NOMO-1 treated with DMSO at 0.1 percent for 48 hours (cell line): Measurements from ENCODE around the gene RGS19.

Experiments
- DNase-seq: peaks from one replicate; lab custom pipeline; 2025; ENCODE audit not compliant: unreplicated experiment; lab: John Stamatoyannopoulos, UW

RGS19 gene

DNA sequence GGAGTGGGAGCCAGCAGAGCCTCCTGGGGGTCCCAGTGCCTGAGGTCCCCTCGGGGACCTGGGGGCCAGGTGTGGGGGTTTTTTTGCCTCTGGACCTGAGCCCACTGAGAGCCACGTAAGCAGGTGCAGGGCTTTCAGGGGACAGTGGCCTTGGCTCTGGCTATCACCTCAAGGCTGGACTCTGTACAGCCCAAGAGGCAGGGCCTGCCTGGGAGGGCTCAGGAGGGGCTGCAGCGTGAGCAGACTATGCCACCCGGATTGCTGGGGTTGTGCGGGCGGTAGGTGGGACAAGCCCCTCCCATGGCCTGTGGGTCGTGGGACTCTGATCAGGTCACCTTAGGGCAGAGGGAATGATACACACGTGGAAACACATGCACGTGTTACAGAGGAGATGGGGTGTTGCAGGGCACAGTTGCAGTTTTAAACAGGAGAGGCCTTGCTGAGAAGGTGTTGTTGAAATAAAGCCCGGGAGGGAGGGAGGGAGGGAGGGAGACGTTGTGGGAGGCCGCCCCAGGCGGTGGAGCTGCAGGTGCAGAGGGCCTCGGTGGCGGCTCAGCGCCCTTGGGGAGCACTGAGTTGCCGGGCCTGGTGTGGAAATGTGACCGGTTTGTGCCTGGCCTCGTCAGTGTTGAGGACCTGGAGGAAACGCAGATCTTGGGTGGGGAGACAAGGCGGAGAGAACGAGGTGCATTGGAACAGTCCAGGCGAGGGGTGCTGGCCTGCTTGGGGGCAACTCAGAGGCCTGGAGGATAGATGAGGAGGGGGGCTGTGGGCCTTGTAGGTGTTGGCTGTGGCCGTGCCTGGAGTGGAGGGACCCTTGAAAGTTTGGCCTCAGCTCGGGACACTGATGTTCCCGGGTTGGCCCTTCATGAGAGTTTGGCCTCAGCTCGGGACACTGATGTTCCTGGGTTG, 14.0 kb downstream of the RGS19 start:
- no peak for DNase-seq

DNA sequence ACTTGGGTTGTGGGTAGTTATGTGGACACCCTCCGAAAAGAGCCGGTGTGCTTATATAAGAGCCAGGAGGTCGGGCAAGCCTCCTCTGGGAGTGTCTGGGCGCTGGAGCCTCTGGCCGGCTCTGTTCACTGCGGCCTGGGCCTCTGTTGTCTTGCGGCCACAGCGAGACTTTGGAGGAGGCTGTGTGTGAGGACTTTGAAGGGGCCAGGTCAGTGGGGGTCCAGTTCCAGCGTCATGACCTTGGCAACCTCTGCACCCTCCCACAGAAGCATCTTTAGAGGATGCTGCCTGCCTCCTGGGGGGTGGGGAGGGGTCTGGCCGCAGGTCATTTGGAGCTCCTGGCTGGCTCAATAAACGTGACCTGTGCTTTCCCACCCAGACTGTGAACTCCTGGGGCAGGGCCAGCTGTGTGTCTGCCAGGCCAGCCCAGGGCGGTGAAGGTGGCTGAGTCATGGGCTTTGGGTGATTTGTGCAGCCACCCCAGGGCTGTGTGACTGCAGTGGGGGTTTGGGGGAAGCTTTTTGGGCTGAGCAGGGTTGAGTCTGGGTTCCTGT, 15.1 kb downstream of the RGS19 start:
- DNase-seq = no peak

DNA sequence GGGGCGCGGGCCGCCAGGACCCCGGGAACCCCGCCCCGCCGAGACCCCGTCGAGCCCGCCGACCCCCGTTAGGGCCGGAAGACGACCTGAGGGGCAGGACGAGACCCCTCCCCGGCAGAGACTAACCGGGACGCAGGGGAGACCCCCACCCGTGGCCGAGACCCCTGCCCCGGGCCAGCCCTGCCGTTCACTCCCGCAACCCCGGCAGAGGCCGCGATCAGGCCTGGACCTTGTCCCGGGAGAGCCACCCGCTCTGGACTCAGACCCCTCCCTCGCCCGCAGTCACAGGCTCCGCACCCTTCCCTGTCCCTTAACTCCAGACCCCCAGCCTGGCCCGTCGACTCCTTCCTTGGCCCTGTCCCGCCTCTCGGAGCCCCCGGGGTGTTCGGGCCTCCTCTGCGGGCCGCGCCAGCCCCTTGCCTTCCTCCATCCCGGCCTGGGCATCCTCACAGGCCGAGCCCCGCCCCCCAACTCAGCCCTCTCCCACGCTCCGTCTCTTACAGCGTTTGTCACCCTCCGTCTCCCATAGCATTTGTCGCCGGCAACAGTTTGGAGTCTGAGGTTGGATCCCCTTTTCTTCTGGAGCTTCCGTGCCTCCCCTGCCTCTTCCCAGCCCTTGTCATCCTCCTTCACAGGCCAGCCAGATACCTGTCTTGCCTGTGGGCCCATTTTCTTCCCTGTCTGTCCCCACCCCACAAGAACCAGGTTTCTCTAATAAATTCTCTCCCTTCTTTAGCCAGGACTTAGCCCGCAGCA, 15.8 kb downstream of the RGS19 start:
- no peak for DNase-seq

DNA sequence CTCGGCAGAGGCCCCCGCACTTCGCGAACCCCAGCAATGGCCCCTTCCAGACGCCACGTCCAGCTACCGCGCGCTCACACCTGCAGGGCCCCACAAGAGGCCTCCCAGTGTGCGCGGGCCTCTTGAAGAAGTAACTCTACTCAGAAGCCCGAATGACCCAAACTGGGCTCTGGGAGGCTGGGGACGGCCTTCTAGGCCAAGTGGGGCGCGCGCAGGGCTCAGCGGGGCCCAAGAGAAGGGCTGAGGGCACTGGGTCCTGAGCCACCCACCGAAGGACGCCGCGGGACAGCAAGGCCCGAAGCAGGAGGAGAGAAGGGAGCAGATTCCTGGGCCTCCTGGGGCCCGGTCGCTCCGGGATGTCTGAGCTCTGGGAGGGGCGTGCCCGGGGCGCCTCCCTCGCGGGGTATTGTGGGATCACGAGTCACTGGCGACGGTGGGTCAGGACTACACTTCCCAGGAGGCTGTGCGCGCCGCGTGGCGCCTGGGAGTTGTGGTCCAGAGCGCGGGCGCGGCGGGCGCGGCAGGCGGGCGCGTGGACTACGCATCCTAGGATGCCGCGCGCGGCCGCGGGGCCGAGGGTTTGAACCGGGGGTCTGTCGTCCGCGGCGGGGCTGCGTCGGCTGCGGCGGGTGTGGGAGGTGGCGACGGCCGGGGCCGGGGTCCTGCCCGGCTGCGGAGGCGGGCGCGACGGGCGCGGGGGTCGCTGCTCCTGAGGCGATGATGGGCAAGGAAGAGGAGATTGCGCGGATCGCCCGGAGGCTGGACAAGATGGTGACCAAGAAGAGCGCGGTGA, 16.5 kb downstream of the RGS19 start, which contains the start of gene TCEA2:
Gene TCEA2, plus strand, starts transcription at position 603 of the 793 bp plus-strand sequence. Its CDS starts 115 bp downstream, at position 718.
- DNase-seq = peak; percentile 95

DNA sequence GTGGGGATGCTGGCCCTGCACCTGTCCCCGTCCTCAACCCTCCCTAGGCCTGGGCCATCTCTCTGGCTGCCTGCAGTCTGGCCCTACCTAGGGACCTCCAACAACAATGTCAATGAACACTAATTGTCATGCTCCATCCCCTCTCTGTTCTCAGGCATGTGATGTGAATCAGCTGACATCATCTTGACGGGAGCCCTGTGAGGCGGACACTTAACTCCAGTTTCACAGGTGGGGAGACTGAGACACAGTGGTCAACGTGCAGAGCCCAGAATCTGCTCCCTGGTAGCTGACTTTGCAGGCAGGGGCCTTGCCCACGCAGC, 17.1 kb downstream of the RGS19 start:
- no peak for DNase-seq

DNA sequence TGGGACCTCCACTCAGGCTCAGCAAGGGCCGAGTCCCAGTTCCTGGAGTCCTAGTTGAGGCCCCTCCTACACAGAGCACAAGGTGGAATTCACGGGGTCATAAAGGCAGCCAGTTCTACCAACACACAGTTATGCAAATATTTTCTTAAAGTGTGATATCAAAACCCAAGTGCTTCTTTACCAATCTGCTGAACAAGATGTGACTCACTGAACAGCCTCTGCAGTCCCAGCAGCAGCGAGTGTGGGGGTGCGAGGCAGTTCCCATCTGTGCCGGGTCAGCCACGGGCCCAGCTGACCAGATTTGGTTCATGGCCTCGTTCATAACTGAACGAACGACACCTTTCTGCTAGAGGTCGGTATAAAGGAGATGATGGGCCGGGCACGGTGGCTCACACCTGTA, 20.8 kb downstream of the RGS19 start:
- DNase-seq = no peak

DNA sequence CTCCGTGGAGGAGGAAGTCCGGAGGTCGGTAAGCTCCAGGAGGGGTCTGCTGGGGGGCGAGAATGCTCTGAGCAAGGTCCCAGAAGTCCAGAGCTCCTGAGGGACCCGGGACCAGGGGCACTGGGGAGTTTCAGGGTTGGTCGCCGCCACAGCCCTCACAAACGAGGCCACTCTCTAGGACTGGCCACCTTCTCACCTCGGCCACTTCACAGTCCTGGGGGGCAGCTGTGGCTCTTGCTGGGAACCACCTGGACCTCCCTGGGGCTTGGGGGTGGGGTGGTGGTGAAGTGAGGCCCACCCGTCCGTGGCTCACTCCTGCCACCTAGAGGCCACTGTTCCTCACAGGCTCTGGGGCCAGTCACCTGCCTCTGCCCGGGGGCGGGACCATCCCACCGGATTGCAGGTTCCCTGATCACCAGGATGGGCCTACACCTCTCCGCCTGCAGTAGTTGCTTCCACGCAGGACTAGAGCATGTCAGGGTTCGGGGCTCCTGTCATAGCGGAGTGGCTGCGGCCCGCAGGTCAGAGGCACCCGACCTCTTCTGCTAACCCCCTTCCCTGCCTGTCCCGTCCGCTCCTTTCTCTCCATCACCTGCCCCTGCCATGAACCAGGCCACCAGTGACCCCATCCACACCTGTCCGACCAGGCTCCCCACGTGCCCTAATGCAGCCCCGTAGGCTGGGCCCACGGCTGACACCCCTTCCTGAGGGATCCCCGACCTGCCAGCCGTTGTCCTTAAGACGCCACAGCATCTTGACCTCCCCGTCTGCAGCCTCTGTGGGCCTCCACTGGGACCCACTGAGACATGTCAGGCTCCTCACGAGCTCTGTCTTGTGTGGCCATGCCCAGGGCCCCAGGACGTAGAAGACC, 21.5 kb downstream of the RGS19 start:
- DNase-seq = peak; percentile 27

DNA sequence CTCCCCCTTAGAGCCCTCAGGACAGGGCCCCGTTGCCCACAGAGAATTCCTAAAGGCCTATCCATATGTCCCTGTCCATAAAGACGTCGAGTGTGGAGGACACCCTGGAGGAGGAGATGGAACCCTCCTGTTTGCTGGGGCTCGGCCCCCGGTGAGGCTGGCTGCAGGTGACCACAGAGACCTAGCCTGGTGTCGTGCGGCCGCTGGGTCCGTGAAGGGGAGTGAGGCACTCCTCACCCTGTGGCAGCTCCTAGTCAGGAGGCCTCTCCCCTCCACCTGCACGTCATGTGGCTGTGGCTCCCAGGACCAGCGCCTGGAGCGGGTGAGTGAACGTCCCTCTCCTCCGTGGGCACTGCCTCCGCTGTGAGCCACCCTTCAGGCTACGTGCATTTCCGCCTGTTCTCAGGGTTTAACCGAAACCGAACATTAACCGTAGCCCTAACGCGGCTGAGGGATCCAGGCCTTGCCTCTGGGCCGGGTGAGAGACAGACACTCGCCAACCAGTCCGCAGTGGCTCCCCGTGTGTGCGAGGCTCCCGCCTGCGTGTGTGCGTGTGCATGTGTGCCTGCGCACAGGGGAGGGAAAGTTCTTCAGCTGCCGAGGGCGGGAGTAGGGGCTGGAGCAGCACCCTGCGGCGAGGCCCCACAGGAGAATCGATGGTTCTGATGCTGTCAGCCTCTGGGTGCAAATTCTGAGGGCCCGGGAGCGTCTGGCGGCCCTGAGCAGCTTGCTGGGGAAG, 22.3 kb downstream of the RGS19 start:
- DNase-seq = no peak

DNA sequence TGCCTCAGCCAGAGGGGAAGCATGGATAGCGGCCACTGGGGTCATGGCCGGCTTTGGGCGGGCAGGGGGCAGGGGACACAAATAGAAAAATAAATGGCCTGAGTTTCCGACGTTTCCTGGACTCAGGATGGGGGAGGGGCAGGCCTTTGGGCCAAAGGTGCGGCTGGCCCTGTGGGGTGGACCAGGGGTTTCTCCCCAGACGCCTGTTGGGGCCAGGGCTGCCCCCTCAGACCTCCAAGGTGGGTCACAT, 22.8 kb downstream of the RGS19 start:
- no peak for DNase-seq

DNA sequence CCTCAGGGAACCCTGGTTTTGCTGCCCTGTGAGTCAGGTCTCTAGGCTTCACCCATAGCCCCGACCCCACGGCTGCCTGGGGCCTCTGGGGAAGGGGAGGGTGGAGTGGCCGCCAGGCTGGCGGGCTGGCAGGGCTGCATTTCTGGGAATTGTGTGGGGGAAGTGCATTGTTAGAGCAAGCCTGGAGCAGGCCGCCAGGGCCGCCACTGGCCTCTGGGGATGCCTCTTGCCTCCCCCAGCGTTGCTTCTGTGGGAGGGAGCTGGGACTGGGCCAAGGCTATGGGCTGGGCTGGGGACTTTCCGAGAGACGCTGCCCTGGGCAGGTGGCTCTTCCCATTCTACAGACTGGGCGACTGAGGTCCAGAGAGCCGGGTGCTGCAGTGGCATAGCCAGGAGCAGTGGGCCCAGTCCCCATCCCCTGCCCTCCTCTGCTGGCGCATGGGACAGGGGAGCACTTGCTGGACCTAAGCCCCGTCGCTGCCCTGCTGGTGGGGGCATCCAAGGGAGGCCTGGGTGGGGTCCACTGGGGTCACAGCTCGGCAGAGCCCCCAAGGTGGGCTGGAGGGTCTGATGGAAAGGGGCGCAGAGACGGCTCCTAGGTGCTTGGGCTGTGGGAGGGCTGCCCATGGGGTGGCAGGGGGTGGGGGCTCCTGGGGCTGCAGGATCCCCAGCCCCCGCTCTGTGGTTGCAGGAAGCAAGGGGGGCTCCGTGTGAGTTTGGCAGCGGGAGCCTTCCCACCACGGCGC, 23.3 kb downstream of the RGS19 start:
- DNase-seq = no peak

DNA sequence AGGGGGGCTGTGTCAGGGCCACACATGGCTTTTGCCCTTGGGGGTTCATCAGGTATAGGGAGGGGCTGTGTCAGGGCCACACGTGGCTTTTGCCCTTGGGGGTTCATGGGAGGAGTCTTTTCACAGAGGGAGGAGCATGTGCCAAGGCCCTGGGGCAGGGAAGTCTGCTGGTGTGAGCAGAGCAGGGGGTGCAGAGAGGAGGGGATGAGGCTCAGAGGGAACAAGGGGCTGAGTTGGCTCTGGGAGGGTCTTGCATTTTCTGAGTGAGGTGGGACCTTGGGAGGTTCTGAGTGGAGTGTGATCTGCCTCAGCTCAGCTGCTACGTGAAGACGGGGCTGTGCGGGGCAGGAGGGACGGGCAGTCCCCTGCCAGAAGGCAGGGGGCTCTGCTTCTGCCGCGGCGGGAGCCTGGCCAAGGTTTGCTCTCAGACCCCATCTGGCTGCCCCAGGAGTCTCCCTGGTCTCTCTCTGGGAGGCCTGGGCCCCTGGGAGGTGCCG, 23.9 kb downstream of the RGS19 start:
- DNase-seq = no peak

DNA sequence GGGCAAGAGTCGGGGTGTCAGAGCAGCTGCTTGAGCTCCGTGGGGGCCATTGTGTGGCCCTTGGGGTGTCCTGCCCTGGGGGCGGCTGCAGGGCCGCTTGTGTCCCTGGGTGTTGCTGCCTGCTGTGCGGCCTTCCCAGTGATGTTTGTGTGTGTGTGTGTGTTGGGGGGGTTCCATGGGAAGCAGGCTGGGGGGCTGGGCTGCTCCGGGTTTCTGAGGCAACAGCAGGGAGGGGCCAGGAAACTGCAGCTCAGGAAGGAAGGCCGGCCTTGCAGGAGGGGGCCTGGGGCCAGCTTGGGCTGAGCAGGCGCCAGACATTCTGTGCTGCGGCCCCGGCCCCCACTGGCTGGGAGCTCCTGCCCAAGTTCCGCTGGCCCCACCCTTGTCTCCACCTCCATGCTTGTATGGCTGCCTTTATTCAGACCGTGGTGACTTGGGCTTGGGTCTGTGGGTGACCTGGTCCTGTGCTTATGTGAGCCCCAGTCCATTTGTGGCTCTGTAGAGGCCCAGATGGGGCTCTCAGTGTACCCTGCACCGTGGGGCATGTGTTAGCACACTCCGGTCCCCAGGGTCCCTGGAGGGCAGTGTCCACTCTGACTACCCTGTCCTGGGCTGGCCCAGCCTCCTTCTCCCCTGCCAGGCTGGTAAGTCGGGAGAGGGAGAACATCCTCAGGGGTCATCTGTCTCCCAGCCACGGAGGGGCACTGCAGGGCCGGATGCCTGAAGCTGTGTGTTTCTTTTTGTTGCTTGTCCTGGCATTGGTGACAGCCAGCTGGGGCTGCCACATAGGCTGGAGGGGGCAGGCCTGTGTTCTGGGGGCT, 25.3 kb downstream of the RGS19 start:
- DNase-seq = peak; percentile 17

DNA sequence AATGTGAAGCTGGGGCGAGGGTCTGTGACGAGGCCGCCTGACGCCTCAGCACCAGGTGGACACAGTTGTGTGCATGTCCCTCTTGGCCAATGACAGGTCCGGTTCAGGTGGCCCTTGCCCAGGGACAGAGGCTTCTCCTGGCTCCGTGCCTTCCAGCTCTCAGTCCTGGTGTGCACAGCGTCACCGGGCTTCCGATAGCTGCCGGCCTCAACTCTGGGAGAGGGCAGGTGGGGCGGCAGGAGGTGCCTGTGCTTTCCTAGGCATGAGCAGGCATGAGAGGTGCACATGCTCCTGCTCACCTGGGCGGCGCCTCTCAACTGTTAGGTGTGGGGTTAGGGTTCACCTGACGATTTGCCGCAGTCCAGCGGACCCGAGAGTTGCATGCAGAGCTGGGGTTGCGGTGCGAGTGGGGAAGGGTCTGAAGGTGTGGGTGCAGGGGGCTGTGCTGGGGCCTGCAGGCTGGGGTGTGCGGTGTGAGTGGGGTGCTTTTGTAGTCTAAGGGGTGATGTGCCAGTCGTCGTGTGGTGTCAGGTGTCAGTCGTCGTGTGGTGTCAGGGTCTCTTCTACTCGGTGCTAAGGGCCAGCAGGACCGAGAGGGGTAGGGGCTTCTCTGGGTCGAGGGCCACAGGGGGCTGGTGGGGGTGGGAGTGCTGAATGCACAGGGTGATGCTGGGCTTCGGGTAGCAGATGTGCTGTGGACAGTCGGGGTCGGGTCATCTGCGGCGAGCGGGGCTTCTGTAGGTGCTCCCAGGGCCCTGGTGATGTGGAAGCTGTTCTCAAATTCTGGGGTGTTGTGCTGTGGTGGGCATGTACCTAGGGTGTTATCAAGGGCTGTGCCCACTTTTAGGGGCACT, 26.1 kb downstream of the RGS19 start:
- no peak for DNase-seq

DNA sequence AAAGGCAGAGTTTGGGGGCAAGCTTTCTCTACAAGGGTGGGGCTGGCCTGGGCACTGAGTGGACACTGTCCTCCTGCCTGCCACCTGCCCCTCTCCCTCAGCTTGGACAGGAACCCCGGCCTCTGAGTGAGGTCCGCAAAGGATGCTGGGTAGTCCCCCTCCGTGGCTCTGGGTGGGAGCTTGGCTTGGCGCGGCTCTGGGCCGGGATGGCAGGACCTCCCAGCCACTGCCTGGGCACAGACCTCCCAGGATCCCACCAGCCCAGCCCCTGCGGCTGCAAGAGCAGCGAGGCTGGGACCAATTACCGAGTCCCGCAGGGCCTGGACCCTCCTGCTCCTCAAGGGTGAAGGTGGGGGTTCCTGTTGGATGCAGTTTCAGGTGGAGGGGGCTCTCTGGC, 27.0 kb downstream of the RGS19 start:
- no peak for DNase-seq

DNA sequence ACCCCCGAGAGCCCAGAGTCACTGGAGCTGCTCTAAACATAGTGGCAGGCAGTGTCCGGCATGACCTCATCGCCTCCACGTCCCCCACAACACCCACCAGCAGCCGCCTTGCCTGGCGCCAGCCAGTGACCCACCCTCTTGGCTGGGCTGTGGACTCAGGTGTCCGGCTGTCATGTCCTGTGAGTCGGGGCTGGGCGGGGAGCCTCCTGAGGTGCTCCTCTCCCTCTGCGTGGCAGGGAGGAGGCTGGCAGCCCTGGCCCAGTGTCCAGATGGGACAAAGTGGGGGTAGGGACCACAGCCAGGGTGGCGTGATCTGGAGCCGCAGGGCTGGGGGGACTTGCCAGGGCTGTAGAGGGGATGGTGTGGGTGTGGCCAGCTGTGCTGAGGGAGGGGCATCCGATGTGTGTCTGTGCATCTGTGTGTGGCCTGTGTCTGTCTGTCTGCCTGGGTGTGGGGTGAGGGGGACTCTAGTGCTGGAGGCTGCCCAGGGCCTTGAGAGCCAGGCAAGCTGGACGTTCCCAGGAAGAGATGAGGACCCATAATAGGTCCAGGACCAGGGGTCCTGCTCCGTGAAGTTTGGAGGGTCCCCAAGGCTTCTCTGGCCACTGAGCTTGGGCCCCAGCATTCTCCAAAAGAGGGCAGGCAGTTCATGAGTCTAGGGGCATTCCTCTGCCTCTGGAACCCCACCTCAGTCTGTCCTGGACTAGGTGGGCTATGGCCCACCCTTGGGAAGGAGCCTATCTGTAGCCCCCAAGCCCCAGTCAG, 27.6 kb downstream of the RGS19 start:
- DNase-seq = no peak

DNA sequence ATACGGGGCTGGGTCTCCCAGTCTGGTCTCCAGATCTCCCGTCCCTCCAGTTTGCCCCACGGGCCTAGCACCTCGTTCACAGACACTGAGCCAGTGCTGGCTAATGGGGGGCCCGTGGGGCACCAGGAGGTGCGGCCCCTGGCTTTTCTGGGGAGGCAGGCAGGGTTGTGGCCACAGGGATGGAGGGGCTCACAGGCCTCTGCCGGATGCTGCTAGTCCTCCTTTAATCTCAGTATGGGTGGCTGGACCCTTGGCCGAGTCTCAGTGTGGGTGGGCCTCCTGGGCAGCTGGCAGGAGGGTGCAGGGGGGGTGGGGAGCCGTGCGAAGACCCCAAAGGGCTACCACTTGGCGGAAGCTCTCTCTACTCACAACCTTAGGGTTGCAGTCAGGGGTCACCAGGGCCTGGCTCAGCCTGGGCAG, 28.3 kb downstream of the RGS19 start:
- DNase-seq = no peak
